ENCODE results near the gene DNAJC4. TPM values are rescaled to one million over a fixed set of nuclear protein-coding genes. Genes with fewer than 3 reads are reported as not detected.

Gene DNAJC4, protein sequence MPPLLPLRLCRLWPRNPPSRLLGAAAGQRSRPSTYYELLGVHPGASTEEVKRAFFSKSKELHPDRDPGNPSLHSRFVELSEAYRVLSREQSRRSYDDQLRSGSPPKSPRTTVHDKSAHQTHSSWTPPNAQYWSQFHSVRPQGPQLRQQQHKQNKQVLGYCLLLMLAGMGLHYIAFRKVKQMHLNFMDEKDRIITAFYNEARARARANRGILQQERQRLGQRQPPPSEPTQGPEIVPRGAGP
- polyA plus RNA-seq = 49.3 TPM

GRCh38 chr11:64230171-64230984, at the start of gene DNAJC4:
TSS of gene DNAJC4 (plus strand) at chr11:64230548. CDS start at chr11:64230855, 307 bp downstream.
- peaks cover 1% of the 10 kb centered on the region for H3K36me3 Mint-ChIP-seq
- H3K9me3 Mint-ChIP-seq = no peaks in the 10 kb centered on the region
- H3K27ac Mint-ChIP-seq = peak within 1 kb of the TSS; percentile 97 to 99 (median 97)
- peak within 1 kb of the TSS; percentile 88 to 98 (median 96) for H3K4me3 Mint-ChIP-seq
- peaks cover 22 to 34% (median 24%) of the 10 kb centered on the region in 3 donors for H3K4me1 Mint-ChIP-seq
- H3K27me3 Mint-ChIP-seq = no peaks in the 10 kb centered on the region

DNA sequence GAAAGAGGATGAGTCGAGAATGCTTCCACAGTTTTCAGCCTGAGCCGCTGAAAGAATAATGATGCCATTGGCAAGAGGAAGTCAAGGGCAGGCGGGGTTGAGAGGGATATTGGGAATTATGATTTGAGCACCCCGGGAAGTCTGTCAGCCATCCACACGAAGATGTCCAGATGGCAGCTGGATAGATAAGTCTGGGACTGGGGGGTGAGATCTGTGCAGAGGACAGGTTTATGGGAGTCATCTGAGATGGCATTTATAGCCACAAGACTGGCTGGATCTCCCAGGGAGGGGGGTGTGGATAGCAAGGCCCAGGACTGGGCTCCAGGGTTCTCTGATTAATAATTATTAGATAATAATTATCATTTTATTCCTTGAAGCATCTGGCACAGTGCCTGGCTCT, 49.5 kb upstream of the DNAJC4 start:
- Mint-ChIP-seq H3K4me1 (peaks cover 15 to 28% (median 27%) of the 10 kb centered on the region in 3 donors), H3K36me3 (peaks cover 5% of the 10 kb centered on the region)

GRCh38 chr11:64181506-64182411, 48.6 kb upstream of the DNAJC4 start:
- Mint-ChIP-seq H3K4me3 (peak overlapping the region in 2 of 4 donors; percentile 22 to 57), H3K27me3 (no peaks in the 10 kb centered on the region), H3K9me3 (no peaks in the 10 kb centered on the region), H3K4me1 (peaks cover 17 to 30% (median 28%) of the 10 kb centered on the region in 3 donors), H3K36me3 (peaks cover 5% of the 10 kb centered on the region), H3K27ac (peak overlapping the region in 1 of 3 donors; percentile 59)

More for the DNA sequence above, 49.5 kb upstream of the DNAJC4 start:
- no peak overlapping the region for H3K4me3 Mint-ChIP-seq
- no peak overlapping the region for H3K27ac Mint-ChIP-seq
- H3K27me3 Mint-ChIP-seq = no peaks in the 10 kb centered on the region
- H3K9me3 Mint-ChIP-seq = no peaks in the 10 kb centered on the region

GRCh38 chr11:64183890-64184289, 46.5 kb upstream of the DNAJC4 start:
- Mint-ChIP-seq H3K4me1 (peaks cover 11 to 28% (median 26%) of the 10 kb centered on the region in 3 donors), H3K9me3 (no peaks in the 10 kb centered on the region), H3K27ac (no peak overlapping the region), H3K4me3 (peak overlapping the region in 3 of 4 donors; percentile 58 to 85 (median 78)), H3K27me3 (no peaks in the 10 kb centered on the region), H3K36me3 (no peaks in the 10 kb centered on the region)

DNA sequence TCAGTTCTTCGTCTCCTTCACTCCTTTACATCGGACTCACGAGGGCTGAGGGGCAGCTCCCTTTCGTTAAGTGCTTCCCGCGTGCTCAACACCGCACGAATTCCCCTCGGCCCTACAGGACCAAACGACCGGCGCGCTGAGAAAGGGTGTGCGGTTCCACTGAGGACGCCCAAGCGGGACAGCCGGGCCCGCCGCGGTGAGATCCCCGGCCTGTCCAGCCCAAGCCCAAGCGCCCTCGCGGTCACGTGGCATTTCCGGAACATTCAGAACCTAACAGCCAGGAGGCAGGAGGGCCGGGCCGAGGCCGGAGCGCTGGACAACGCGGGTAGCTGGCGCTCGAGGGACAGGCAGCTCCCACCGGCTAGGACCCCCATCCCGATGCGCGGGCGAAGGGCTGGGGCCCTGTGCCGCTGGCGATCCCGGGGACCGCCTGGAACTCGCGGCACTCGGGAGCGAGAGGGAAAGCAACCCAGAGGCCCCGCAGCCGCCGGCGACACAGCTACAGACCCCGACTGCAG, 45.1 kb upstream of the DNAJC4 start:
- Mint-ChIP-seq H3K4me3 (peak overlapping the region; percentile 85 to 98 (median 98)), H3K27ac (peak overlapping the region; percentile 75 to 96 (median 81)), H3K9me3 (no peaks in the 10 kb centered on the region), H3K27me3 (no peaks in the 10 kb centered on the region), H3K4me1 (peaks cover 11 to 30% (median 29%) of the 10 kb centered on the region in 3 donors), H3K36me3 (no peaks in the 10 kb centered on the region)

GRCh38 chr11:64185693-64186491, 44.5 kb upstream of the DNAJC4 start, which contains the start of gene STIP1:
TSS of gene STIP1 (plus strand) at chr11:64186171. CDS start at chr11:64186262, 91 bp downstream.
- Mint-ChIP-seq H3K27ac (peak within 1 kb of the TSS; percentile 75 to 96 (median 81)), H3K9me3 (no peaks in the 10 kb centered on the region), H3K27me3 (no peaks in the 10 kb centered on the region), H3K4me1 (peaks cover 11 to 32% (median 30%) of the 10 kb centered on the region in 3 donors), H3K36me3 (no peaks in the 10 kb centered on the region), H3K4me3 (peak within 1 kb of the TSS; percentile 85 to 98 (median 98))

- peaks cover 11 to 29% (median 24%) of the 10 kb centered on the region in 3 donors for H3K4me1 Mint-ChIP-seq
- H3K9me3 Mint-ChIP-seq = no peaks in the 10 kb centered on the region
These were observed 43.7 kb upstream of the DNAJC4 start for GRCh38 chr11:64186492-64187165.

DNA sequence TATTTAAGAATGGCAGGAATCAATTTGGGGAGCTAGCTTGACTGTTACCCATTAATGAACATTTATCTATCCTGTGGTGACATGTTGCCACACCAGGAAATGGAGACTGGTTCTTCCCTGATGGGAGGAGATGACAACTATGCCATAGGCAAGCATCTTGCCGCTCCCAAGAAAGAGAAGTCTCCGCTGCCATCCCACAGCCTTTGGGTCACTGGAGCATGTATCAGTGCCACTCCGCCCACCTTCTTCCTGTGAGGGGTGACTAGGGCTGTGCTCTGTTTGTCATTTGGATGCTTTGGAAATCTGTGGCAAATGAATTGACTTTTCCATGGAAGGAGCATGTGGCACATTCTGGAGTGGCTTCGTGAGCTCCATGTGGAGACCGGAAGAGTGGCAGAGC, 37.9 kb upstream of the DNAJC4 start:
- H3K9me3 Mint-ChIP-seq = no peaks in the 10 kb centered on the region
- H3K36me3 Mint-ChIP-seq = no peaks in the 10 kb centered on the region
- H3K27me3 Mint-ChIP-seq = no peaks in the 10 kb centered on the region
- peak overlapping the region in 1 of 3 donors; percentile 78 for H3K27ac Mint-ChIP-seq
- H3K4me1 Mint-ChIP-seq = peaks cover 0 to 14% (median 9%) of the 10 kb centered on the region in 3 donors
- no peak overlapping the region for H3K4me3 Mint-ChIP-seq

More at GRCh38 chr11:64186492-64187165, 43.7 kb upstream of the DNAJC4 start:
- Mint-ChIP-seq H3K4me3 (no peak overlapping the region), H3K36me3 (no peaks in the 10 kb centered on the region), H3K27ac (peak overlapping the region in 1 of 3 donors; percentile 81), H3K27me3 (no peaks in the 10 kb centered on the region)

- H3K4me3 Mint-ChIP-seq = peak overlapping the region in 1 of 4 donors; percentile 28
- no peaks in the 10 kb centered on the region for H3K9me3 Mint-ChIP-seq
- H3K27me3 Mint-ChIP-seq = no peaks in the 10 kb centered on the region
- peaks cover 0 to 4% (median 2%) of the 10 kb centered on the region in 3 donors for H3K4me1 Mint-ChIP-seq
- H3K36me3 Mint-ChIP-seq = no peaks in the 10 kb centered on the region
- H3K27ac Mint-ChIP-seq = no peak overlapping the region
These were observed 33.7 kb upstream of the DNAJC4 start for GRCh38 chr11:64196626-64197025.

DNA sequence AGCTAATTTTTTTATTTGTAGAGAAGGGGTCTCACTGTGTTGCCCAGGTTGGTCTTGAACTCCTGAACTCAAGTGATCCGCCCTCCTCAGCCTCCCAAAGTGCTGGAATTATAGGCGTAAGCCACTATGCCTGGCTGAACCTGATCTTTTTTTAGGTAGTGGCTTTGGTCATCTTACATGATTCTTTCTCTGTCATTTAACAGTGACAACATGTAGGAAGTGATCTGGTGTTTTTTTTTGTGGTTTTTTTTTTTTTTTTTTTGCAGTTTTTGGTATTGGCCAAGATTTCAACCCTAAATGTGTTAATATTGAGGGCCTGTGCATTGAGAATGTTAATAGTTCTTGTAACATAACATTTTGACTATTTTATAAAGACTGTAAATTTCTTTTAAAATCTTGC, 31.8 kb upstream of the DNAJC4 start:
- no peak overlapping the region for H3K4me3 Mint-ChIP-seq
- H3K27ac Mint-ChIP-seq = no peak overlapping the region
- peaks cover 0 to 3% (median 0%) of the 10 kb centered on the region in 3 donors for H3K4me1 Mint-ChIP-seq
- no peaks in the 10 kb centered on the region for H3K27me3 Mint-ChIP-seq
- H3K9me3 Mint-ChIP-seq = no peaks in the 10 kb centered on the region
- peaks cover 2% of the 10 kb centered on the region for H3K36me3 Mint-ChIP-seq

DNA sequence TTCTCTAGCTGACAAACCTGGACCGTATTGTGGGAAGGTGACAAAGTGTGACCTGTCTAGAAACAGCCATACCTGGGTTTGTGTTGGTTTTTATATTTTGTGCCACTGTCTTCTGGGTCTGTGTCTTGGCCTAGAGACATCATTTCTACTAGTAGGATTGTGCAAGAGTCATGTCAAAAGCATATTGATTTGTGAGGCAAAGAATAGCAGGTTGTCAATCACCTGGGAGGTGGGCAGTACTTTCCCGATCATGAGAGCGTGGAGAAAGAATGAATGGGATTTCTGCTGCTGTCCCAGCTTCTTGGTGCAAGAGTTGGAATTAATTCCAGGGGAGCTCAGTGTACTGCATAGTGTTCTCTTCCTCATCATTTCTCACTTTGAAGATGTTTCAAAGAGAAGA, 28.8 kb upstream of the DNAJC4 start:
- H3K36me3 Mint-ChIP-seq = peaks cover 5% of the 10 kb centered on the region
- H3K27me3 Mint-ChIP-seq = no peaks in the 10 kb centered on the region
- H3K4me1 Mint-ChIP-seq = peaks cover 13 to 16% (median 15%) of the 10 kb centered on the region in 3 donors
- H3K4me3 Mint-ChIP-seq = peak overlapping the region in 1 of 4 donors; percentile 3
- no peaks in the 10 kb centered on the region for H3K9me3 Mint-ChIP-seq
- peak overlapping the region in 1 of 3 donors; percentile 6 for H3K27ac Mint-ChIP-seq

- H3K27me3 Mint-ChIP-seq = no peaks in the 10 kb centered on the region
- H3K36me3 Mint-ChIP-seq = peaks cover 5% of the 10 kb centered on the region
These were observed 27.4 kb upstream of the DNAJC4 start for GRCh38 chr11:64202992-64203391.

More at GRCh38 chr11:64202992-64203391, 27.4 kb upstream of the DNAJC4 start:
- H3K9me3 Mint-ChIP-seq = no peaks in the 10 kb centered on the region
- peak overlapping the region in 2 of 4 donors; percentile 38 to 84 for H3K4me3 Mint-ChIP-seq
- H3K27ac Mint-ChIP-seq = peak overlapping the region in 1 of 3 donors; percentile 46
- peaks cover 13 to 19% (median 17%) of the 10 kb centered on the region in 3 donors for H3K4me1 Mint-ChIP-seq

Measured in IgD-negative memory B cell (primary cell).